GM12801 (cell line): ENCODE data around the gene MTMR12.

Experiments
- CTCF ChIP-seq: IDR thresholded peaks from one replicate; pipeline ENCODE4 v1.5.1; 2011; ENCODE audit warnings: control low read depth; ENCODE audit not compliant: insufficient read length; ENCODE audit errors: extremely low read depth

Gene MTMR12

GRCh38 chr5:32270946-32271345 lies 41.8 kb downstream of the MTMR12 start:
- no peak for TF ChIP-seq CTCF

GRCh38 chr5:32270178-32270577 lies 42.6 kb downstream of the MTMR12 start:
- no peak for TF ChIP-seq CTCF

- TF ChIP-seq CTCF: no peak
These were observed 46.8 kb downstream of the MTMR12 start for GRCh38 chr5:32265902-32266301.

- TF ChIP-seq CTCF: no peak
These were observed 47.7 kb downstream of the MTMR12 start for GRCh38 chr5:32264957-32265572.

- no peak for TF ChIP-seq CTCF
These were observed 49.1 kb downstream of the MTMR12 start for GRCh38 chr5:32263684-32264083.

- TF ChIP-seq CTCF: no peak
These were observed 51.5 kb downstream of the MTMR12 start for GRCh38 chr5:32261198-32261597.

GRCh38 chr5:32259033-32259432 lies 53.7 kb downstream of the MTMR12 start:
- TF ChIP-seq CTCF: no peak
